ENCODE measurements around the gene SH3PXD2A. TPM values are rescaled to one million over a fixed set of nuclear protein-coding genes. Genes with fewer than 3 reads are reported as not detected.

Gene SH3PXD2A
- total and polyA plus RNA-seq, 2 of the 4 experiments (the other 2 are of a cell fraction): 6.3 to 23.0 TPM

DNA sequence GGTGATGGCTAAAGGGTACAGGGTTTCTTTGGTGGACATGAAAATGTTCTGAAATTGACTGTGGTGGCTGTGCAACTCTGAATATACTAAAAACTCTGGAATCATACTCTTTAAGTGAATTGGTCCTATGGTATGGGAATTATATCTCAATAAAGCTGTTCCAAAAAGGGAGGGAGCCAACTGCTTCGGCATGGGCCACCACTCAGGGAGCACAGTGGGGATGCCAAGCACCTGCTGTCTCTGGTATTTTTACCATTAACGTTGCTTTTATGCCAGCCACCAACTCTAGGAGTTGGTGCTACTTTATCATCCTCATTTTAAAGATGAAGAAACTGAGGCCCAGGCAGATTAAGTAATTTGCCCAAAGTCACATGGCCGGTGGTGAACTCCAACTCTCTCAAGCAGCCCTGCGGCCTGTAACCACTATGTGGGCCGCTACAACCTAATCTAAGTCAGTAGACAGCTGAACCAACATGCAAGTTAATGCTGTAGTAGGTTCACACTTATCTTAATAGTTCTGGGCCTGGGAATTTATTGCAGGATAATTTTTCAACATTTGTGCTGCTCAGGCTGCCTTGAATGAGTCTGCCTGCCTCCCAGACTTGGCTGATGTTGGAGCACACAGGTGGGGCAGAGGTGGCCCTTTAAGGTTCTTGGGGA, 20.8 kb downstream of the SH3PXD2A start:
- H3K79me1 ChIP-seq (ENCODE audit: low read depth in 1 of 2, low read length in 2 of 2): peaks cover 32 to 64% of the 10 kb centered on the region in 2 experiments
- H3K9ac ChIP-seq (ENCODE audit: low read depth, low read length): no peak overlapping the region
- H3K18ac ChIP-seq (ENCODE audit: low read depth, low read length): no peak overlapping the region
- no peak overlapping the region for H2BK120ac ChIP-seq (ENCODE audit: low read depth, low read length)
- H3K4me2 ChIP-seq (ENCODE audit: low read depth, low read length): no peak overlapping the region
- peaks cover 8% of the 10 kb centered on the region for H3K9me1 ChIP-seq (ENCODE audit: insufficient read depth, low read length)
- H3K23ac ChIP-seq (ENCODE audit: low read depth, low read length): no peak overlapping the region
- no peaks in the 10 kb centered on the region for H3K36me3 ChIP-seq (ENCODE audit: control insufficient read depth, insufficient read depth, low read length)
- no peak overlapping the region for H2AFZ ChIP-seq (replicated peaks; ENCODE audit: low read length, poor library complexity)
- CTCF ChIA-PET: no interaction called here
- no peak overlapping the region for H2BK5ac ChIP-seq (ENCODE audit: low read depth, low read length, poor library complexity, severe bottlenecking)
- peaks cover 9% of the 10 kb centered on the region; the same call in 1 of the 2 replicates for H4K20me1 ChIP-seq (ENCODE audit: insufficient read depth, low read length)
- H2BK20ac ChIP-seq (ENCODE audit: low read depth, low read length): no peak overlapping the region
- TF ChIP-seq BHLHE40 (IDR thresholded peaks at IDR 0.05; ENCODE audit: low read depth, low read length): no peak
- TF ChIP-seq CEBPB (IDR thresholded peaks at IDR 0.05; ENCODE audit: low read depth, low read length): no peak
- no peak for TF ChIP-seq SMC3 (IDR thresholded peaks at IDR 0.05; ENCODE audit: low read depth, low read length)
- TF ChIP-seq MAFK (IDR thresholded peaks at IDR 0.05; ENCODE audit: low read depth, low read length): no peak
- TF ChIP-seq, protein P1, sequence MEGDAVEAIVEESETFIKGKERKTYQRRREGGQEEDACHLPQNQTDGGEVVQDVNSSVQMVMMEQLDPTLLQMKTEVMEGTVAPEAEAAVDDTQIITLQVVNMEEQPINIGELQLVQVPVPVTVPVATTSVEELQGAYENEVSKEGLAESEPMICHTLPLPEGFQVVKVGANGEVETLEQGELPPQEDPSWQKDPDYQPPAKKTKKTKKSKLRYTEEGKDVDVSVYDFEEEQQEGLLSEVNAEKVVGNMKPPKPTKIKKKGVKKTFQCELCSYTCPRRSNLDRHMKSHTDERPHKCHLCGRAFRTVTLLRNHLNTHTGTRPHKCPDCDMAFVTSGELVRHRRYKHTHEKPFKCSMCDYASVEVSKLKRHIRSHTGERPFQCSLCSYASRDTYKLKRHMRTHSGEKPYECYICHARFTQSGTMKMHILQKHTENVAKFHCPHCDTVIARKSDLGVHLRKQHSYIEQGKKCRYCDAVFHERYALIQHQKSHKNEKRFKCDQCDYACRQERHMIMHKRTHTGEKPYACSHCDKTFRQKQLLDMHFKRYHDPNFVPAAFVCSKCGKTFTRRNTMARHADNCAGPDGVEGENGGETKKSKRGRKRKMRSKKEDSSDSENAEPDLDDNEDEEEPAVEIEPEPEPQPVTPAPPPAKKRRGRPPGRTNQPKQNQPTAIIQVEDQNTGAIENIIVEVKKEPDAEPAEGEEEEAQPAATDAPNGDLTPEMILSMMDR (conservative IDR thresholded peaks at IDR 0.05; ENCODE audit: low read depth, low read length): no peak
- TF ChIP-seq RFX5 (IDR thresholded peaks at IDR 0.05; ENCODE audit: low read depth, low read length): no peak
- no peak for TF ChIP-seq CHD1 (IDR thresholded peaks at IDR 0.05; ENCODE audit: low read depth, low read length)
- TF ChIP-seq, protein P2, sequence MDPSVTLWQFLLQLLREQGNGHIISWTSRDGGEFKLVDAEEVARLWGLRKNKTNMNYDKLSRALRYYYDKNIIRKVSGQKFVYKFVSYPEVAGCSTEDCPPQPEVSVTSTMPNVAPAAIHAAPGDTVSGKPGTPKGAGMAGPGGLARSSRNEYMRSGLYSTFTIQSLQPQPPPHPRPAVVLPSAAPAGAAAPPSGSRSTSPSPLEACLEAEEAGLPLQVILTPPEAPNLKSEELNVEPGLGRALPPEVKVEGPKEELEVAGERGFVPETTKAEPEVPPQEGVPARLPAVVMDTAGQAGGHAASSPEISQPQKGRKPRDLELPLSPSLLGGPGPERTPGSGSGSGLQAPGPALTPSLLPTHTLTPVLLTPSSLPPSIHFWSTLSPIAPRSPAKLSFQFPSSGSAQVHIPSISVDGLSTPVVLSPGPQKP (IDR thresholded peaks at IDR 0.05; ENCODE audit: borderline replicate concordance, low read depth, low read length): no peak
- TF ChIP-seq MXI1 (IDR thresholded peaks at IDR 0.05; ENCODE audit: borderline replicate concordance, low read depth, low read length): no peak
- TF ChIP-seq MAZ (IDR thresholded peaks at IDR 0.05; ENCODE audit: borderline replicate concordance, low read depth, low read length): no peak
- no peak for TF ChIP-seq RAD21 (IDR thresholded peaks at IDR 0.05; ENCODE audit: low read length)
- TF ChIP-seq POLR2A (IDR thresholded peaks at IDR 0.05; ENCODE audit: low read depth, low read length): no peak
- no peak for ATAC-seq (ENCODE audit: low read depth)
- H3K56ac ChIP-seq (ENCODE audit: extremely low read depth, insufficient read depth, low read length): no peak overlapping the region
- dilution Hi-C loops (cut with HindIII; ENCODE audit: low sequenced_read_pairs, unreplicated experiment): no loop called here
- no peak overlapping the region for H3K27ac ChIP-seq (ENCODE audit: insufficient read depth, low read length)
- in situ Hi-C loops (cut with MboI; ENCODE audit: low sequenced_read_pairs): no loop called here
- H3K4ac ChIP-seq (ENCODE audit: low read depth, low read length): no peak overlapping the region
- no peaks in the 10 kb centered on the region for H3K9me3 ChIP-seq (ENCODE audit: control insufficient read depth, insufficient read depth, low read length)
- POLR2A ChIA-PET (ENCODE audit: unreplicated experiment): no interaction called here
- H4K5ac ChIP-seq (ENCODE audit: low read depth, low read length): no peak overlapping the region
- H2AK5ac ChIP-seq (ENCODE audit: low read depth, low read length): no peak overlapping the region
- H3K4me1 ChIP-seq (ENCODE audit: control insufficient read depth, insufficient read depth, low read length): peaks cover 15% of the 10 kb centered on the region
- H3K4me3 ChIP-seq (ENCODE audit: insufficient read depth, low read depth, low read length): no peak overlapping the region
- intact Hi-C loops (cut with micrococcal nuclease): no loop called here
- no peak overlapping the region for H2AK9ac ChIP-seq (replicated peaks; ENCODE audit: low read depth, low read length, poor library complexity)
- no peak overlapping the region for H4K8ac ChIP-seq (ENCODE audit: low read depth in 2 of 2, low read length in 2 of 2)
- H2BK15ac ChIP-seq (ENCODE audit: low read depth, low read length): no peak overlapping the region
- no peak overlapping the region for H3K14ac ChIP-seq (replicated peaks; ENCODE audit: low read depth, low read length)
- no peaks in the 10 kb centered on the region for H3K27me3 ChIP-seq (ENCODE audit: control insufficient read depth, insufficient read depth, low read length)
- no CpG with 5 or more reads among the region's 5 CpGs for WGBS, 2 experiments (ENCODE audit: extremely low coverage in 2 of 2, insufficient read length in 1 of 2)
- no peak for DNase-seq
- no peak overlapping the region for H4K91ac ChIP-seq (ENCODE audit: insufficient read depth, low read depth, low read length)
- BruUV-seq (replicated peaks): no TSS peak
